Epithelial cell of umbilical artery (primary cell): ENCODE results near the gene TAF11L12. TPM values are rescaled to one million over a fixed set of nuclear protein-coding genes. Genes with fewer than 3 reads are reported as not detected.

Experiments used
- total RNA-seq: library from RNA; depleted of rRNA; stranded (reverse); fragments of >200 nt; gene quantifications from 2 replicates; pipeline ENCODE4 v1.2.3, GENCODE V29; 2014

Gene TAF11L12
- total RNA-seq, result not detected in 2 replicates

DNA sequence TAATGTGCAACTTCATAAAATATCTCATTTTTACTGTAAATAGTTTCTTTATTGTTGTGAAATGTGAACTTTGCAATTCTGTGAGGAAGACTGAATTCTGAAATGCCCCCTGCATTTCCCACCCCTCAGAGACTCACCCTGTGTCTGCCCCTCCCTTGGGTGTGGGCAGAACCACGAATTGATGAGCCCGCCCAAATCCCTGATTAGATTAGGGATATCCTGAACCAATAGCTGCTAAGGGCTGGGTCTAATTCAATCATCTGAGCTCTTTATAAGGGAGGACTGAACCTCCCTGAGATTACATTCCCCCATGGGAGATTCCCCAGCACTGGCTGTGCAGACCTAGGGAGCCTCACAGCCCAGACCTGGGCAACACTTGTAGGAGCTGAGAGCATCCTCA, at the start of gene TAF11L12:
Gene TAF11L12 (plus strand): TSS at position 301 of the 400 bp plus-strand sequence.

GRCh38 chr5:17585658-17586057, 24.5 kb upstream of the TAF11L12 start, which contains the start of gene TAF11L7:
Gene TAF11L7, minus strand, starts transcription at chr5:17585758.

GRCh38 chr5:17590860-17591259, 19.3 kb upstream of the TAF11L12 start, which contains the start of gene TAF11L8:
Gene TAF11L8, minus strand, starts transcription at chr5:17590960.

DNA sequence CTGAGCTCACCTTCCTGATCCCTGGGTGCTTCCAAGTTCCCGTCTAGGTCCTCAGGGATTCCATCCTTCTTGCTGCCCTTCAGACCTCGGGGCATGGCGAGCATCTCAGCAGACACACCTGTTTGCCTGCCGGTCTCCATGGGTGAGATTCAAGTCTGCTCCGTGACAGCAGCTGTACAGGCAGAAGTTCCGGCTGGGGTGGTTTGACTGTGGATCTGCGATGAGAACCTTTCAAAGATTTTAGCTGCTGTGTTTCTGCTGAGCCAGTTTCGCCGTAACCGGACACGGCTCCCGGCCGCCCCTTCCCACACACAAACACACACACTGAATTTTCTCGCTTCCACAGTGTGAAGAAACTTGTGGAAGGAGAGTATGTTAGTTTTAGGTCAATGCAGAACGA, 15.9 kb upstream of the TAF11L12 start, which contains the start of gene TAF11L9:
Gene TAF11L9 (minus strand): TSS at position 140 of the 400 bp plus-strand sequence.

DNA sequence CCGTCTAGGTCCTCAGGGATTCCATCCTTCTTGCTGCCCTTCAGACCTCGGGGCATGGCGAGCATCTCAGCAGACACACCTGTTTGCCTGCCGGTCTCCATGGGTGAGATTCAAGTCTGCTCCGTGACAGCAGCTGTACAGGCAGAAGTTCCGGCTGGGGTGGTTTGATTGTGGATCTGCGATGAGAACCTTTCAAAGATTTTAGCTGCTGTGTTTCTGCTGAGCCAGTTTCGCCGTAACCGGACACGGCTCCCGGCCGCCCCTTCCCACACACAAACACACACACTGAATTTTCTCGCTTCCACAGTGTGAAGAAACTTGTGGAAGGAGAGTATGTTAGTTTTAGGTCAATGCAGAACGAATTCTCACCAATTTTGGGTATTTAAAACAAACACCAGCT, 12.5 kb upstream of the TAF11L12 start, which contains the start of gene TAF11L10:
Gene TAF11L10 (minus strand): TSS at position 101 of the 400 bp plus-strand sequence.

GRCh38 chr5:17603880-17604279, 6.3 kb upstream of the TAF11L12 start, which contains the start of gene TAF11L11:
Gene TAF11L11, plus strand, starts transcription at chr5:17604183.

DNA sequence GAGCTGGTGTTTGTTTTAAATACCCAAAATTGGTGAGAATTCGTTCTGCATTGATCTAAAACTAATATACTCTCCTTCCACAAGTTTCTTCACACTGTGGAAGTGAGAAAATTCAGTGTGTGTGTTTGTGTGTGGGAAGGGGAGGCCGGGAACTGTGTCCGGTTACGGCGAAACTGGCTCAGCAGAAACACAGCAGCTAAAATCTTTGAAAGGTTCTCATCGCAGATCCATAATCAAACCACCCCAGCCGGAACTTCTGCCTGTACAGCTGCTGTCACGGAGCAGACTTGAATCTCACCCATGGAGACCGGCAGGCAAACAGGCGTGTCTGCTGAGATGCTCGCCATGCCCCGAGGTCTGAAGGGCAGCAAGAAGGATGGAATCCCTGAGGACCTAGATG, 21.6 kb downstream of the TAF11L12 start, which contains the start of gene TAF11L13:
Gene TAF11L13 (plus strand): TSS at position 301 of the 400 bp plus-strand sequence.

DNA sequence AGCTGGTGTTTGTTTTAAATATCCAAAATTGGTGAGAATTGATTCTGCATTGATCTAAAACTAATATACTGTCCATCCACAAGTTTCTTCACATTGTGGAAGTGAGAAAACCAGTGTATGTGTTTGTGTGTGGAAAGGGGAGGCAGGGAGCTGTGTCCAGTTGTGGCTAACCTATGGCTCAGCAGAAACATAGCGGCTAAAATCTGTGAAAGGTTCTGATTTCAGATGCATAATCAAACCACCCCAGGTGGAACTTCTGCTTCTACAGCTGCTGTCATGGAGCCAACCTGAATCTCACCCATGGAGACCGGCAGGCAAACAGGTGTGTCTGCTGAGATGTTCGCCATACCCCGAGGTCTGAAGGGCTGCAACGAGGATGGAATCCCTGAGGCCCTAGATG, 24.0 kb downstream of the TAF11L12 start, which contains the start of gene TAF11L14:
Gene TAF11L14 (plus strand): TSS at position 301 of the 400 bp plus-strand sequence.

Other genes with a start within 250 kb of the TAF11L12 start
- gene TAF11L2, start 112.2 kb upstream of the TAF11L12 start, total RNA-seq, result not detected in 2 replicates
- gene TAF11L3, start 92.0 kb upstream of the TAF11L12 start, total RNA-seq, result not detected in 2 replicates
- not detected in 2 replicates for gene TAF11L4, start 88.6 kb upstream of the TAF11L12 start, total RNA-seq
- not detected in 2 replicates for gene TAF11L5, start 85.2 kb upstream of the TAF11L12 start, total RNA-seq
- gene TAF11L6, start 81.7 kb upstream of the TAF11L12 start, total RNA-seq, result not detected in 2 replicates
- not detected in 2 replicates for gene TAF11L7, start 24.6 kb upstream of the TAF11L12 start, total RNA-seq
- not detected in 2 replicates for gene TAF11L8, start 19.4 kb upstream of the TAF11L12 start, total RNA-seq
- gene TAF11L9, start 16.0 kb upstream of the TAF11L12 start, total RNA-seq, result not detected in 2 replicates
- not detected in 2 replicates for gene TAF11L10, start 12.6 kb upstream of the TAF11L12 start, total RNA-seq
- not detected in 2 replicates for gene TAF11L11, start 6.2 kb upstream of the TAF11L12 start, total RNA-seq
- not detected in 2 replicates for gene TAF11L13, start 21.7 kb downstream of the TAF11L12 start, total RNA-seq
- not detected in 2 replicates for gene TAF11L14, start 24.1 kb downstream of the TAF11L12 start, total RNA-seq